Neural cell (in vitro differentiated cells): ENCODE data around the gene NR5A2. TPM values are rescaled to one million over a fixed set of nuclear protein-coding genes. Genes with fewer than 3 reads are reported as not detected.

Experiments used
- H2AFZ ChIP-seq: fragments of 200-600, 300-800 bp; sonication (generic), shearing (Covaris generic); 2 replicates; pipeline ENCODE4 v1.6.0; 2014; ENCODE audit warnings: low read depth, mild to moderate bottlenecking, antibody characterized with exemption, low read length, moderate library complexity
- H3F3A ChIP-seq: fragments of 200-600 bp; shearing (Covaris generic); 2 replicates; pipeline ENCODE4 v1.6.1; 2016; ENCODE audit warnings: mild to moderate bottlenecking, moderate library complexity, mixed read lengths, antibody characterized with exemption, low read length; ENCODE audit not compliant: insufficient read depth, poor library complexity, severe bottlenecking
- H3K27ac ChIP-seq: fragments of 200-600, 300-800 bp; sonication (generic), shearing (Covaris generic); 2 replicates; pipeline ENCODE4 v1.5.1; 2014; ENCODE audit warnings: mild to moderate bottlenecking, low read length, moderate library complexity
- H3K27me3 ChIP-seq: fragments of 300-800, 200-600 bp; sonication (generic), shearing (Covaris generic); 2 replicates; pipeline ENCODE4 v1.6.0; 2014; ENCODE audit warnings: mild to moderate bottlenecking, low read depth, low read length, moderate library complexity; ENCODE audit not compliant: insufficient read depth
- H3K36me3 ChIP-seq: fragments of 300-800, 200-600 bp; sonication (generic), shearing (Covaris generic); 2 replicates; pipeline ENCODE4 v1.5.1; 2014; ENCODE audit warnings: mild to moderate bottlenecking, antibody characterized with exemption, low read length, moderate library complexity; ENCODE audit not compliant: insufficient read depth
- H3K4me2 ChIP-seq: fragments of 300-800, 200-600 bp; sonication (generic), shearing (Covaris generic); 2 replicates; pipeline ENCODE4 v1.6.0; 2014; ENCODE audit warnings: mild to moderate bottlenecking, low read length
- H3K4me3 ChIP-seq: fragments of 300-800, 200-600 bp; sonication (generic), shearing (Covaris generic); 2 replicates; pipeline ENCODE4 v1.5.1; 2014; ENCODE audit warnings: mild to moderate bottlenecking, low read length, moderate library complexity
- H3K79me2 ChIP-seq: fragments of 200-600 bp; shearing (Covaris generic); replicated peaks from 2 replicates; pipeline ENCODE4 v1.6.0; 2014; ENCODE audit warnings: mild to moderate bottlenecking, low read length, moderate library complexity; ENCODE audit not compliant: insufficient read depth
- H3K9ac ChIP-seq: fragments of 300-800, 200-600 bp; sonication (generic), shearing (Covaris generic); 2 replicates; pipeline ENCODE4 v1.6.1; 2016; ENCODE audit warnings: mild to moderate bottlenecking, low read length, mixed read lengths
- H3K9me2 ChIP-seq: fragments of 200-600 bp; shearing (Covaris generic); 2 replicates; pipeline ENCODE4 v1.6.1; 2016; ENCODE audit warnings: mild to moderate bottlenecking, low read length, mixed read lengths; ENCODE audit not compliant: insufficient read depth
- H3K9me3 ChIP-seq: fragments of 200-600, 300-800 bp; sonication (generic), shearing (Covaris generic); 2 replicates; pipeline ENCODE4 v1.6.1; 2016; ENCODE audit warnings: mild to moderate bottlenecking, mixed run types, low read length, moderate library complexity, mixed read lengths
- H4K20me1 ChIP-seq: fragments of 200-600 bp; shearing (Covaris generic); 2 replicates; pipeline ENCODE4 v1.6.1; 2016; ENCODE audit warnings: mild to moderate bottlenecking, mixed run types; ENCODE audit not compliant: insufficient read depth
- EP300 ChIP-seq: fragments of 450-650 bp; conservative IDR thresholded peaks from 2 replicates; pipeline ENCODE4 v1.6.1; 2014; ENCODE audit warnings: antibody characterized with exemption, mild to moderate bottlenecking, moderate library complexity; ENCODE audit not compliant: poor library complexity, severe bottlenecking
- EZH2 ChIP-seq: fragments of 200-600, 300-800 bp; shearing (Covaris generic), sonication (generic); IDR thresholded peaks from 2 replicates; pipeline ENCODE4 v1.6.1; 2014; ENCODE audit warnings: antibody characterized with exemption, low read length, borderline replicate concordance, mild to moderate bottlenecking; ENCODE audit not compliant: insufficient read depth, poor library complexity, severe bottlenecking
- MXI1 ChIP-seq: fragments of 450-650 bp; conservative IDR thresholded peaks from 2 replicates; pipeline ENCODE4 v1.6.1; 2014; ENCODE audit warnings: antibody characterized with exemption, mild to moderate bottlenecking; ENCODE audit not compliant: poor library complexity, severe bottlenecking
- POLR2AphosphoS5 ChIP-seq: IDR thresholded peaks from 2 replicates; pipeline ENCODE4 v1.6.1; 2012
- RAD21 ChIP-seq: fragments of 450-650 bp; conservative IDR thresholded peaks from 2 replicates; pipeline ENCODE4 v1.6.1; 2014; ENCODE audit warnings: antibody characterized with exemption, mild to moderate bottlenecking, moderate library complexity
- SMC3 ChIP-seq: fragments of 450-650 bp; conservative IDR thresholded peaks from 2 replicates; pipeline ENCODE4 v1.6.1; 2014; ENCODE audit warnings: antibody characterized with exemption, mild to moderate bottlenecking, moderate library complexity; ENCODE audit not compliant: poor library complexity
- TAF1 ChIP-seq: IDR thresholded peaks from 2 replicates; pipeline ENCODE4 v1.6.1; 2012; ENCODE audit warnings: low read depth
- polyA plus RNA-seq: library from polyadenylated mRNA; depleted of rRNA; stranded (reverse); fragments of >200 nt; gene quantifications from 2 replicates; pipeline ENCODE4 v1.2.3, GENCODE V29; 2014
- TF ChIP-seq, protein P1 (sequence below): IDR thresholded peaks from 2 replicates; pipeline ENCODE4 v1.6.1; 2012; ENCODE audit warnings: borderline replicate concordance
- TF ChIP-seq, protein P2 (sequence below): fragments of 450-650 bp; IDR thresholded peaks from 2 replicates; pipeline ENCODE4 v1.5.1; 2014; ENCODE audit warnings: antibody characterized with exemption, mild to moderate bottlenecking, moderate library complexity; ENCODE audit not compliant: poor library complexity, severe bottlenecking

The NR5A2 gene
- polyA plus RNA-seq, 1 donor from 2014 or later, result not detected

- TF ChIP-seq, protein P1, sequence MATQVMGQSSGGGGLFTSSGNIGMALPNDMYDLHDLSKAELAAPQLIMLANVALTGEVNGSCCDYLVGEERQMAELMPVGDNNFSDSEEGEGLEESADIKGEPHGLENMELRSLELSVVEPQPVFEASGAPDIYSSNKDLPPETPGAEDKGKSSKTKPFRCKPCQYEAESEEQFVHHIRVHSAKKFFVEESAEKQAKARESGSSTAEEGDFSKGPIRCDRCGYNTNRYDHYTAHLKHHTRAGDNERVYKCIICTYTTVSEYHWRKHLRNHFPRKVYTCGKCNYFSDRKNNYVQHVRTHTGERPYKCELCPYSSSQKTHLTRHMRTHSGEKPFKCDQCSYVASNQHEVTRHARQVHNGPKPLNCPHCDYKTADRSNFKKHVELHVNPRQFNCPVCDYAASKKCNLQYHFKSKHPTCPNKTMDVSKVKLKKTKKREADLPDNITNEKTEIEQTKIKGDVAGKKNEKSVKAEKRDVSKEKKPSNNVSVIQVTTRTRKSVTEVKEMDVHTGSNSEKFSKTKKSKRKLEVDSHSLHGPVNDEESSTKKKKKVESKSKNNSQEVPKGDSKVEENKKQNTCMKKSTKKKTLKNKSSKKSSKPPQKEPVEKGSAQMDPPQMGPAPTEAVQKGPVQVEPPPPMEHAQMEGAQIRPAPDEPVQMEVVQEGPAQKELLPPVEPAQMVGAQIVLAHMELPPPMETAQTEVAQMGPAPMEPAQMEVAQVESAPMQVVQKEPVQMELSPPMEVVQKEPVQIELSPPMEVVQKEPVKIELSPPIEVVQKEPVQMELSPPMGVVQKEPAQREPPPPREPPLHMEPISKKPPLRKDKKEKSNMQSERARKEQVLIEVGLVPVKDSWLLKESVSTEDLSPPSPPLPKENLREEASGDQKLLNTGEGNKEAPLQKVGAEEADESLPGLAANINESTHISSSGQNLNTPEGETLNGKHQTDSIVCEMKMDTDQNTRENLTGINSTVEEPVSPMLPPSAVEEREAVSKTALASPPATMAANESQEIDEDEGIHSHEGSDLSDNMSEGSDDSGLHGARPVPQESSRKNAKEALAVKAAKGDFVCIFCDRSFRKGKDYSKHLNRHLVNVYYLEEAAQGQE, result no peak
These were observed 10.9 kb downstream of the NR5A2 start (continued) for GRCh38 chr1:200038325-200038980.

GRCh38 chr1:200038981-200039848, 11.7 kb downstream of the NR5A2 start:
- Histone ChIP-seq H3K9me3 (no peaks in the 10 kb centered on the region), H3K4me3 (peak overlapping the region; percentile 67), H3K27me3 (peaks cover 99% of the 10 kb centered on the region), H3K79me2 (no peaks in the 10 kb centered on the region), H3K9ac (peak overlapping the region; percentile 24), H4K20me1 (no peaks in the 10 kb centered on the region), H3K4me2 (peak overlapping the region; percentile 71), H3K27ac (no peak overlapping the region), H3F3A (no peaks in the 10 kb centered on the region), H2AFZ (no peak overlapping the region), H3K36me3 (no peaks in the 10 kb centered on the region), H3K9me2 (no peaks in the 10 kb centered on the region)
- TF ChIP-seq SMC3 (no peak), RAD21 (no peak), EP300 (no peak), EZH2 (no peak), TAF1 (no peak), MXI1 (no peak), POLR2AphosphoS5 (no peak)
- TF ChIP-seq, protein P1, result no peak
- TF ChIP-seq, protein P2, sequence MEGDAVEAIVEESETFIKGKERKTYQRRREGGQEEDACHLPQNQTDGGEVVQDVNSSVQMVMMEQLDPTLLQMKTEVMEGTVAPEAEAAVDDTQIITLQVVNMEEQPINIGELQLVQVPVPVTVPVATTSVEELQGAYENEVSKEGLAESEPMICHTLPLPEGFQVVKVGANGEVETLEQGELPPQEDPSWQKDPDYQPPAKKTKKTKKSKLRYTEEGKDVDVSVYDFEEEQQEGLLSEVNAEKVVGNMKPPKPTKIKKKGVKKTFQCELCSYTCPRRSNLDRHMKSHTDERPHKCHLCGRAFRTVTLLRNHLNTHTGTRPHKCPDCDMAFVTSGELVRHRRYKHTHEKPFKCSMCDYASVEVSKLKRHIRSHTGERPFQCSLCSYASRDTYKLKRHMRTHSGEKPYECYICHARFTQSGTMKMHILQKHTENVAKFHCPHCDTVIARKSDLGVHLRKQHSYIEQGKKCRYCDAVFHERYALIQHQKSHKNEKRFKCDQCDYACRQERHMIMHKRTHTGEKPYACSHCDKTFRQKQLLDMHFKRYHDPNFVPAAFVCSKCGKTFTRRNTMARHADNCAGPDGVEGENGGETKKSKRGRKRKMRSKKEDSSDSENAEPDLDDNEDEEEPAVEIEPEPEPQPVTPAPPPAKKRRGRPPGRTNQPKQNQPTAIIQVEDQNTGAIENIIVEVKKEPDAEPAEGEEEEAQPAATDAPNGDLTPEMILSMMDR, result no peak
